NOMO-1 treated with DMSO at 0.1 percent for 48 hours (cell line): Measurements from ENCODE around the gene RAN.
A peak's percentile ranks its signal among the peaks of the same experiment; 100 is the strongest.
"Not testable (repeated sequence)": the region's sequence is repeated elsewhere in the genome, so short reads cannot be mapped to it uniquely, and the experiment has no call there.

Experiments used
- DNase-seq: peaks from one replicate; lab custom pipeline; 2025; ENCODE audit not compliant: unreplicated experiment; lab: John Stamatoyannopoulos, UW

The RAN gene

DNA sequence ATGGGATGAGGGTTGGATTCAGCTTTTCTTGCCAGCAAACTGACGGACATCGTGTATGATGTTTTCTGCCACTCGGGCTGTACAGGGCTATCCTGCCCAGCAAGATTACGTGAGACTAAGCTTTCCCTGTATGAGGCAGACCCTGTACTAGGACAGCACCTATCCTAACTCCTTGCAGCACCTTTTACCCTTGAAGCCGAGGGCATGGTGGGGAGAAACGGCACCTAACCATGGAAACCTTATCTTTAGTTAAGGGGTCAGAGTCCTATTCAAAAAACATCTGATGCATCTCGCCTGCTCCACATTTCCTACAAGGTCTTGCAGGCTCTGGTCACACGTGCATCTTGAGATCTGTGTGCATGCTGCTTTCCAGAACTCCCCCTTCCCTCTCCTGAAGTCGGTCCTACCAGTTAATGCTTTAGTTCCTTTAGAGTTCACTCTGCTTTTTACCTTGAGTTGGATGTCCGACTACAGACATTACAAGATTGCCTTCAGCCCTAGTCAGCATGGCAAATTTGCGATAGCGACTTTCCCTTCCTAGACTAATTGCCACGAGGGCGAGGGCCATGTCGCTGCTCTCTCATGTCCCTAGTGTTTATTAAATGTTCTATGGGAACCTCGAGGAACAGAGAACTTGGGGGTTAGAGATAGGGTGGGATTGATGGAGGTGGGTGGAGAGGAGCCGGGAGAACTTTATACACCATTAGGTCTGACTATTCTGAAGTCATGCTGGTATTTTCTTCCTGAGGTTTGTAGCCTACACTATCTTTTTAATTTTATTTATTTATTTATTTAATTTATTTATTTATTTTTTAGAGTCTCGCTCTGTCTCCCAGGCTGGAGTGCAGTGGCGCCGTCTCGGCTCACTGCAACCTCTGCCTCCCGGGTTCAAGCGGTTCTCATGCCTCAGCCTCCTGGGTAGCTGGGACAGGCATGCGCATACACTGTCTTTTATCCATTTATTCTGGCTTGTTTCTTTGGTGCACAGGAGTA, 6.6 kb downstream of the RAN start:
- DNase-seq, result no peak

DNA sequence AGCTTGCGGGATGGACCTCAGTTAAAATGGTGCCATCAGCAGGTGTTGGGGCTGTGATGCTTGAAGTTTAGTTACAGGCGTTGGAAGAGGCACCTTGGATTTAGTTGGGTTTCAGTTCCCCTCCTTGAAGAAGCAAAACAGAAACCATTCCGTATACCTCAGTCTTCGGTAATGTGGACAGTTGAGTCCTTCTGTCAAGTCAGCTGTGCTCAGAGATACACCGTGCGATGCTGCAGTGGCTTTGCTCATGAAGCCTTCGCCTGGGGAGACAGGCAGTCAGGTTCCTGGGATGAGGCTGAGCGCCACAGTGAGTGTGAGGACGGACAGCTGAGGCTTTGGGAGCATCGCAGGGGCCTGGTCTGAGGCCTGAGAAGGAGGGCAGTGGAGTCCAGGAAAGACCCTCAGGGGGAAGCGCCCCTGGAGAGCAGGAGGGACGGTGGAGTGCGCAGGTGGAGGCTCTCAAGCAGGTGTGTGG, 7.4 kb downstream of the RAN start:
- DNase-seq, result peak; percentile 69

DNA sequence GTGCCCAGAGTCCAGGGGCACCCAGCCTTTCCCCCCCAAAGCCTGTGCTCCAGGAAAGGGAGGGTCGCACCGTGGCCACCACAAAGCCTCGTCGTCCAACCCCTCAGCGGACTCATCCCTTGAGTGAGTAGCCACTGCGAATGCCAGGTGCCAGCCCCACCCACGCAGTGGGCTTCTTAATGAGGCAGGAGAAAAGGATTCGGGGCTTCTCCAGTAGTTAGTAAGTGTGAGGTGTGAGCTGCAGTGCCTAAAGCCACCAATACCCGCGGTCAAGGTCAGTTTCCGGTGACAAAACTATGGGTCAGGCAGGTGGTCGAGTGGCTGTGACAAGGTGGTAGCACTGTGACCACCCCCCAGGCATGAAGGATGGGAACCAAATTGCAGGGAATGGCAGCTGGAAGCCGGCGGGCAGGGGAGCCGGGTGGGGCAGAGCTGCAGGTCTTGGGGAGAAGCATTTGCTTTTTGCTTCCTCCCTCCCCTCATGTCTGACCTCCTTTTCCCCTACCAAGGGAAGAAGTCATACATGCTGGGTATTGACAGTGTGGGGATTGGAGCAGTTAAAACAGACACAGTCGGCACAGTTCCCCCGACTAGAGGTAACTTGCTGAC, 8.0 kb downstream of the RAN start:
- DNase-seq, result no peak

DNA sequence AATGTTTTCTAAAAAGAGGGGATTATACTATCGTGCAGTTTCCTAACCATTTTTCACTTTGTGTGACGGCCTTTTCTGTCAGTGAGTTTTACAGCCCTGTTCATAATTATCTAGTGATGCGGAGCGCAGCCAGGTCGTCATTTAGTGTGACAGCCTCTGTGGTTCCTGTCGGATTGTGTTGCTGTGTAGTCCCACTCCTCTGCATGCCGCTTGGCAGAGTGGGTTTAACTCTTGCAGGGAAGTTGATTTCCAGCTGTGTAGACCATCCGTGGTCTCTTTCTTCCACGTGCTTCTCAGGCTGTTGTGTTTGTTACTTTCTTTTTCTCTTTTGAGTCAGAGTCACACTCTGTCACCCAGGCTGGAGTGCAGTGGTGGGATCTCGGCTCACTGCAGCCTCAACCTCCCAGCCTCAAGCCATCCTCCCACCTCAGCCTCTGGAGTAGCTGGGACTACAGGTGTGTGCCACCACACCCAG, 8.6 kb downstream of the RAN start:
- no peak for DNase-seq

DNA sequence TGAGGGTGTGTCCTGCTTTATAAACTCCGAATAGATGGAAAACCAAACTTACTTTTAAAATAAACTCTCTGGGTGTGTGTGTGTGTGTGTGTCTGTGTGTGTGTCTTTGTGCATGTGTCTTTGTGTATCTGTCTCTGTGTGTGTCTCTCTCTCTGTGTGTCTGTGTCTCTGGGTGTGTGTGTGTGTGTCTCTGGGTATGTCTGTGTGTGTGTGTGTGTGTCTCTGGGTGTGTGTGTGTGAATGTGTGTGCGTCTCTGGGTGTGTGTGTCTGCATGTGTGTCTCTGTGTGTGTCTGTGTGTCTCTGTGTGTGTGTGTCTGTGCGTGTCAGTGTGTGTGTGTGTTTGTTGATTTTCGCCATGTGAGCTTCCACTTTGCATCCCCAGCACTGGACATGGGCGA, 9.2 kb downstream of the RAN start:
- DNase-seq, result no peak

DNA sequence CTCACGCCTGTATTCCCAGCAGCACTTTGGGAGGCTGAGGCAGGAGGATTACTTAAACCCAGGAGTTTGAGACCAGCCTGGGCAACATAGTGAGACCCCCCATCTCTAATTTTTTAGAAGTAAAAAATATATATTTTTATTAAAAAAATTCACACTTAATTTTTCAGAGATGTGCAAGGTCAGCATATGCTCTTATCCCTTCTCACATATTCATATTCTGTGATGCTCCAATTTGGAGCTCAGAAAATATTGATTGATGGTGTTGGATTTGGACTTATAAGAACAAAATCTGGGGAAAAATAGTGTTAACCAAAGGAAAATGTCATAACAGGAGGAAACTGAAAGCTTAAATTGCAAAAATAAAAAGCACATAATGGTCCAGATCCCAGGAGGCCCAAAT, 9.7 kb downstream of the RAN start:
- no peak for DNase-seq

DNA sequence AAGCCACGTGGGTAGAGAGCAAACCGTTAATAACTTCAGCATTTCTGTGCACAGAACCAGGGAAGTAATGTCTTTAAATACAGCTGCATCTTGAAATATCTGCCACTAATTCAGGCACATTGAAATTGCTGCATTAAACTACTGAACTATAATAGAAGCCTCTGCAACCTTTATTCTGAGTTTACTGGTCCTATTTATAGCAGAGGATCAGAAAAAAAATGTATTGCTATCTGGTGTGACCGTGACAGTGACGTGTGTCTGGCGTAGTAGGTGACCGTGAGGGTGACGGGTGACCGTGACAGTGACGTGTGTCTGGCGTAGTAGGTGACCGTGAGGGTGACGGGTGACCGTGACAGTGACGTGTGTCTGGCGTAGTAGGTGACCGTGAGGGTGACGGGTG, 15.3 kb downstream of the RAN start:
- DNase-seq, result not testable (repeated sequence)

DNA sequence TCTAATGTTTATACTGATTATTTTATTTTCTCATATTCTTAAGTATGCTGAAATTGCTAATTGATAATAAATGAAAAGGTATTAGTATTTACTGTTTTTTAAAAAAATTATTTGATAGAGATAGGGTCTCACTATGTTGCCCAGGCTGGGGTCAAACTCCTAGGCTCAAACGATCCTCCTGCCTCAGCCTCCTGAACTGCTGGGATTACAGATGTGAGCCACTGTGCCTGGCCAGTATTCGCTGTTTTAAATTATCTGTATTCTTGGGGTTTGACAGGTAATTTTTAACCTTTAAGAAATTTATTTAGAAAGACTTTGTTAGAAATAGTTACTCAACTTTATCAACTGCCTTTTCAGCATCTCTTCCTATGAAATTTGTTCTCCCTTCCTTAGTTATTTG, 32.2 kb downstream of the RAN start:
- no peak for DNase-seq

DNA sequence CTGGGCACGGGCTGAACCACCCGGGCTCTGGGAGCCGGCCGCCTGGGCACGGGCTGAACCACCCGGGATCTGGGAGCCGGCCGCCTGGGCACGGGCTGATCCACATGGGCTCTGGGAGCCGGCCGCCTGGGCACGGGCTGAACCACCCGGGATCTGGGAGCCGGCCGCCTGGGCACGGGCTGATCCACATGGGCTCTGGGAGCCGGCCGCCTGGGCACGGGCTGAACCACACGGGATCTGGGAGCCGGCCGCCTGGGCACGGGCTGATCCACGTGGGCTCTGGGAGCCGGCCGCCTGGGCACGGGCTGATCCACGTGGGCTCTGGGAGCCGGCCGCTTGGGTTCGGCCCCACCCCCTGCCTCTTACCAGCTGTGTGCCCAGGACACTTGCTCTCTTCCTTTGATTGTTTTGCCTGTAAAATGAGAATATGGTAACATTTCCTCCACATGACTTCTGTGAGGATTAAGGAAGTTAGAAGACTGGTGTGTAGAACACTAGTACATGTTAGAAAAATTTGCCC, 33.1 kb downstream of the RAN start:
- DNase-seq, result not testable (repeated sequence)

DNA sequence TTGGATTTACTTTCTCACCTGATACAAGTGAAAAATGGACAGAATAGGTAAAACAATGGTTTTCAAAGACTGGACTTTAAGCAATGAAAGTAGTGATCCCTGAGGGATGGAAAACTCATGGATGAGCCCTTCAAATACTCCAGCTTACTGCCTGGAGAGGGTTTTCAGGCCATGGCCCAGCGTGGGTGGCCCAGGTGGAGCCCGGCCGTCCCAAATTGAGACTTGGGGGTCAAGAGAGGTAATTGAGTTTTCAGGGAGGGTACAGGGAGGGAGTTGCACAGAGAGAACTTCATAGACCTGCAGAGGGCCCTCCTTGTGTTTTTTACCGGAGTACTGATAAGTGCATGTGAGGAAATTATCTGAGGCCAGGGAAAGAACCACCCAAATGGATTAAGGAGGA, 37.2 kb downstream of the RAN start:
- no peak for DNase-seq

DNA sequence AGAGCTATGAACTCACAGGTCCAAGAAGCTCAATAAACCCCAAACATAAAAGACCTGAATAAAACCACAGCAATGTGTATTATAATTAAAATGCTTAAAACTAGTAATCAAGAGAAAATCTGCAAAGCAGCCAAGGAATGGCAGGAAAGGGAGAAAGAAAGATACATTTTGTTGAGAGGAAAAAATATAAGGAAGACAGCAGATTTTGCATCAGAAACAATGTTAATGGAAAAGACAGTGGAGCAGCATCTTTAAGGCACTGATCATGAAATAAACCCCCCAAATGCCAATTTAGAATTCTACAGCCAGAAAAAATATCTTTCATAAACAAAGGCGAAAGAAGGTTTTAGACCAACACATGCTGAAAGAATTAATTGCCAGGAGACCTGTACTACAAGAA, 39.3 kb downstream of the RAN start:
- DNase-seq, result no peak

DNA sequence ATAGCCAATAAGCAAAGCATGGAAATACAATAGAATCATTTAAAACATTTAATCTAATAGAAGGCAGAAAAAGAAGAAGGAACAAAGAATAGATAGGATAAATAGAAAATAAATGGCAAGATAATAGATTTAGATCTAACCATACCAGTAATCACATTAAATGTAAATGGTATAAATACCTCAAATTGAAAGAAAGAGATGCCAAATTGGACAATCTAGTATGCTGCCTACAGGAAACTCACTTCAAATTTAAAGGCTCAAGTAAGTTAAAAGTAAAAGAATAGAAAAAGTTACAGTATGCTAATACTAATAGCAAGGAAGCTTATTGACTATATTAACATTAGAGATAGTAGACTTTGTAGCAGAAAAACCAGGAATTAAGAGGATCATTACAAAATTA, 40.1 kb downstream of the RAN start:
- no peak for DNase-seq

DNA sequence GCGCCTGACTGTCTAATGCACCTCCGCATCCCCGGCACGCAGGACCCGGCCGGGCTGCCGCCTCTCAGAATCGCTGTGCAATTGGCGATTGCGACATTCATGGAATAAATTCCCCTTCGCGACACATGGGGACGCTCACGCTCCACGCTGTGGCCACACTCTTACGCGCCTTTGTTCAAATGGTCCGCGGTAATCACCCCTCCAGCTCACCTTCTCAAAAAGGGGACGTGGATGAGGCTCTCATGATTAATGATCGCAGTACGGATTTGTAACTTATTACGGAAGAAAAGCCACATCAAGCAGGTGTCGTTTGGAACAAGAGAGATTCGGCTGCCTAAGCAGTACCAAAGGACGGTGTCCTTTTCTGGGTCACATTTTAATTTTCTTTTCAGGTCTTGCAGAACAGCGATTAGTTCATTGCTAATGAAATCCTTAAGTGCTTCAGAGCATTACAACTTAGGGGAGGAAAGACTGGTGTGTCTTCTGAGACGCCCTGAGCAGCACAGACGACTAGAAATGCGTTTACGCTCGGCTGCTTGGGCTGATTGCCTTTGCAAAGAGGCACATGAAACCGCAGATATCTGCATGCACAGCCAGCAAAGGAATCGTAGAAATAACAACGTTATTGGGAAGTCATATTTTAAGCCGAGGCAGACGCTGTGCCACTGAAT, 44.5 kb downstream of the RAN start:
- peak; percentile 69 for DNase-seq

DNA sequence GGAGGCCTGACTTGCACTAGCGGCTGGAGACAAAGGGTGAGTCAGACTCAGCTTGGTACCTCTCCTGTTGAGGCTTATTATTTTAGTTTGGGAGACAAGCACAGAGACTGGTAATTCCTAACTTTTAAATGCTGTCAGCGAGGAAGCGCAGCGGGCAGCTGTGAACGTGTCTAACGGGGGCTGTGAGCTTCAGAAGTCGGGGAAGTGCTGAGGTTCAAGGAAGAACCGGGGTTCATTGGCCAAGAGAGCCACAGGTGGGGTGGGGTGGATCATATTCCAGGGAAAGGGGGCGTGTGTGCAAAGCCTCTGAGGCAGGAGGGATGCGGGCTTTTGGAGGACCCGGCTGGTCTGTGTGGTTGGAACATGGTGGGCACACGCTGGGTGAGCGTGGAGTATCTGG, 45.7 kb downstream of the RAN start:
- no peak for DNase-seq

DNA sequence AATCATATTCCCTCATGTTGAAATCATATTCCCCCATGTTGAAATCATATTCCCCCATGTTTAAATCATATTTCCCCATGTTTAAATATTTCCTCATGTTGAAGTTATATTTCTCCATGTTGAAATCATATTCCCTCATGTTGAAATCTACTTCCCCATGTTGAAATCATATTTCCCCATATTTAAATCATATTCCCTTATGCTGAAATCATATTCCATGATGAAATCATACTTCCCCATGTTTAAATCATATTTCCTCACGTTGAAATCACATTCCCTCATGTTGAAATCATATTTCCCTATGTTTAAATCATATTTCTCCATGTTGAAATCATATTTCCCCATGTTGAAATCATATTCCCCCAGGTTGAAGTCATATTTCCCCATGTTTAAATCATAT, 47.2 kb downstream of the RAN start:
- no peak for DNase-seq

DNA sequence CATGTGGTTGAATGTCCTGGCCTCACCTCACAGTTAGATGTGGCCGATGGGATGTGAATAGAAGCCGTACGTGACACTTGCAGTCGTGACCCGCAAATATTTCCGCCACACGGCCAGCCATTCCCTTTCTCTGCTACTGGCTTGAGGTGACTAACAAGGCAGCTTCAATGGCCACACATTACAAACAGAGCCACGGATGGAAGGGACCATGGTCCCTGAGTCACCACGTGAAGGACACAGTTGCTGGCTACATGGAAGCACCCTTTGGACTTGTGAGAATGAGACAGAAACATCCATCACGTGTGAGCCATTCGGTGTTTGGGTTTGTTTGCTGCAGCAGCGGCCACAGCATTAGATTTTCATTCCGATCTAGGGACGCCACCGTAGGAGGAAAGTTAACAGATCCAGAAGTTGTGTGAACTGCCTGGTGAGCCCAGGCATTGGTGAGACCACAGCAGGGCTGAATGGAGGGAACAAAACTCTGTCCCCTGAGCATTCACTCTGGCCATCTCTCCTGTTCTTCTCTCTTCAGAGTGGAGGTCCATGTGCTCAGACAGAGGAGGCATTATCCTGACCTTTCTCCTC, 48.3 kb downstream of the RAN start:
- DNase-seq, result no peak

DNA sequence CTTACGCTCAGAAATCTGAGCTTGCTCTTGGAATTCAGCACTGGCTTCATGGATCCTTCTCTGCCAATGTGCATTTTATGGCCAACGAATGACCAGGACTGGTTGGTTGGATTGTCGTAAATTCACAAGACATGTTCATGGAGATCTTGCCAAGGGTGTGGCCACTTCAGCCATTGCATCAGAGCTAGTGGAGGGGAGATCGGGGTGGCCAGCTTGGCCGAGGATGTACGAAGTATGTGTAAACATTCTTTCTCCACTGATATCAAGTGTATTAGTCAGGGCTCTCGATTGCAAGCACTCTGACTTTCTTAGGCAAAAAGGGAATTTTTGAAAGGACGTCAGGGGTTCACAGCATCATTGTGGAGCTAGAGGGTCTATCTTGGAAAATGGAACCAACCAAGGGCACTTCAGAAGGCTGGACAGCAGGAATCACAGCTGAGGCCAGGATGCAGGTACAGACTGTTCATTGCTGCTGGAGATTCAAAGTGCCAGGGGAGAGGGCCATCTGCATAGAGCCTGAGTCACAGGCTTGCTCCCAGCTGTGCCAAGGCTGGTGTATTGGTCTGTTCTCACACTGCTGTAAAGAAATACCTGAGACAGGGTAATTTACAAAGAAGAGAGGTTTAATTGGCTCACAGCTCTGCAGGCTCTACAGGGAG, 49.0 kb downstream of the RAN start:
- no peak for DNase-seq

DNA sequence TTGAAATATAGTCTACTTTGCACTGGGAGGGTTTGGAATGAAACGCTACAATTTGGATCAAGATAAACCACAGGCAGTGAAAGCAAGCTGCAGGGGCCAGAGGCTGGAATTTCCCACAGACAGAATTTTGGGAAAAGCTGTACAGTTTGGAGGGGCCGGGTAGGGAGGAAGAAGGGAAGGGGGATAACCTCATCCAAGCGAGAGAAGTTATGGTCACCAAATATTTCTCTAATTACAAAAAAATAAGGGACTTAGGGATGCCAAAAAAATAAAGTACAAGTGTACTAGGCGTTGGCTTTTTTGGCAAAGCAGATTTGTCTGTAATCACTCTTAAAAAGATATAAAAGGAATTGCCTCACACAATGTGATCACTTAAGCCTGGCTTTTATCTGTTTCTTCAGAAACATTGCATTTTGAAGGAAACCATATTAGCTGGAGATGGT, 50.7 kb downstream of the RAN start:
- no peak for DNase-seq

DNA sequence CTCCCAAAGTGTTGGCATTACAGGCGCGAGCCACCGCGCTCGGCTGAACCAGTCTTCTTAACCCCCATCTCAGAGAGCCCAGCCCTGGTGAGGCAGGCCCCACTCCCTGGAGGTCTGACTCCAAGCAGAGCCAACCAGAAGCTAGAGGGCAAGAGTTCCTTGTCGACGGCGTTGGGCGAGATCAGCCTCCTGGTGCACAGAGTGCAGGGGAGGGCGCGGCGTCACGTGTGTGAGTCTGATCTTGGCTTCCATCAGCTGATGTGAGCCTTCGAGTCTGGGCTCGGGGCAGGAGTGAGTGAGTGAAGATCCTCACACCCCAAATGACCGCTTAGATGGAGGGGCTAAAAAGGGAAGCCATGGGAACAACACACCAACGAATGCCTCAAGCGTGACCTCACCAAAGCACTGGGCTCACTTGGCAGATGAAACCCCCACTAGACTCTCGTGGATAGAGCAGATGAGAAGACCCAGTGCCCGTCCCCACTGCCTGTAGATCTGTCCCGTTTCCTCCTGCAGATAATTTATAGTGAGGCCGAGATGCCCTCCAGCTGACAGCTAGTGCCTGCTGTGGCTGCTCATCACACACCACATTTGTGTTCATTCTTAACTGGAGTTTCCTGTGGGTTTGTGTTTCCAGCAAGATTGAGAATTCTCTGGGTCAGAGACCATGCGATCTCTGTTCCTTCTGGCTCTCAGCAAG, 53.2 kb downstream of the RAN start:
- no peak for DNase-seq

DNA sequence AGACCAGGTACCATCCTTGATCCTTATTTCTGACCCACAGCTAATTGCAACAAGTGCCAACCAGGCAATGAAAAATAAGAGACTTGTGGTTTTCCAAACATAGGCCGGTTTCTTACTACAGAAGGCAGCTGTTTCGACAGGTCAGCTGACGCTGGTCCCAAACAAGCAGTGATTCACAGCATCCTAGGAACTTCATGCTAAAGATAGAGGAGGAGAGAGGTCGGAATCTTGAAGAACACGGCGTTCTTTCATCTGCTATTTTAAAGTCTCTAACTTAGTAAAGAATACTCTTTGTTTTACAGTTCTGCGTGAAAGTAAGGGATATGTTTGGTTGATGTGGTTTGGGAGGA, 53.8 kb downstream of the RAN start:
- DNase-seq, result no peak
